Effector memory CD4-positive, alpha-beta T cell (primary cell): Measurements from ENCODE around the gene CCDC185.
"Not testable (repeated sequence)": the region's sequence is repeated elsewhere in the genome, so short reads cannot be mapped to it uniquely, and the experiment has no call there.

Experiments used
- DNase-seq, 3 donors: peaks; one replicate each; pipeline ENCODE4 v3.0.0-alpha.2; 2020
- H3K27ac ChIP-seq: 2 replicates; pipeline ENCODE4 v1.7.0; 2013; ENCODE audit warnings: mild to moderate bottlenecking, low read length, moderate library complexity; ENCODE audit not compliant: insufficient read depth, poor library complexity, severe bottlenecking
- H3K27me3 ChIP-seq: replicated peaks from 2 replicates; pipeline ENCODE4 v1.7.0; 2013; ENCODE audit warnings: mild to moderate bottlenecking, low read length; ENCODE audit not compliant: insufficient read depth, control insufficient read depth, poor library complexity, severe bottlenecking
- H3K36me3 ChIP-seq: 2 replicates; pipeline ENCODE4 v1.7.0; 2013; ENCODE audit warnings: mild to moderate bottlenecking, low read length, moderate library complexity; ENCODE audit not compliant: control insufficient read depth, insufficient read depth
- H3K4me1 ChIP-seq: 2 replicates; pipeline ENCODE4 v1.7.0; 2013; ENCODE audit warnings: low read length, mild to moderate bottlenecking; ENCODE audit not compliant: control insufficient read depth, insufficient read depth, poor library complexity, severe bottlenecking
- H3K4me3 ChIP-seq: 2 replicates; pipeline ENCODE4 v1.7.0; 2013; ENCODE audit warnings: low read length, low read depth, mild to moderate bottlenecking; ENCODE audit not compliant: insufficient read depth, poor library complexity, severe bottlenecking
- H3K9me3 ChIP-seq: 2 replicates; pipeline ENCODE4 v1.7.0; 2013; ENCODE audit warnings: mild to moderate bottlenecking, low read length, moderate library complexity; ENCODE audit not compliant: control insufficient read depth

The CCDC185 gene

GRCh38 chr1:223390618-223391017 is 2.6 kb upstream of the CCDC185 start:
- H3K27me3 ChIP-seq = no peaks in the 10 kb centered on the region
- H3K27ac ChIP-seq = no peak overlapping the region
- H3K4me3 ChIP-seq = no peak overlapping the region
- no peak for DNase-seq
- H3K4me1 ChIP-seq = peaks cover 8% of the 10 kb centered on the region
- no peaks in the 10 kb centered on the region for H3K36me3 ChIP-seq
- no peaks in the 10 kb centered on the region for H3K9me3 ChIP-seq

- Histone ChIP-seq H3K4me3 (no peak overlapping the region), H3K27me3 (no peaks in the 10 kb centered on the region), H3K4me1 (peaks cover 8% of the 10 kb centered on the region), H3K36me3 (no peaks in the 10 kb centered on the region), H3K27ac (no peak overlapping the region), H3K9me3 (no peaks in the 10 kb centered on the region)
- no peak for DNase-seq
Measured at GRCh38 chr1:223394242-223394641, 1.0 kb downstream of the CCDC185 start.

- Histone ChIP-seq H3K27me3 (no peaks in the 10 kb centered on the region), H3K27ac (no peak overlapping the region), H3K9me3 (no peaks in the 10 kb centered on the region), H3K4me1 (peaks cover 8% of the 10 kb centered on the region), H3K4me3 (no peak overlapping the region), H3K36me3 (no peaks in the 10 kb centered on the region)
- no peak for DNase-seq
Measured at GRCh38 chr1:223394706-223395105, 1.5 kb downstream of the CCDC185 start.

- H3K4me3 ChIP-seq, H3K27me3 ChIP-seq, DNase-seq, H3K36me3 ChIP-seq, H3K4me1 ChIP-seq, H3K9me3 ChIP-seq, H3K27ac ChIP-seq: not testable (repeated sequence)
Measured at GRCh38 chr1:223399393-223399792, 6.2 kb downstream of the CCDC185 start.

GRCh38 chr1:223401873-223402789 is 8.9 kb downstream of the CCDC185 start:
- H3K27me3 ChIP-seq = no peaks in the 10 kb centered on the region
- DNase-seq = no peak
- no peak overlapping the region for H3K27ac ChIP-seq
- H3K9me3 ChIP-seq = no peaks in the 10 kb centered on the region
- no peak overlapping the region for H3K4me3 ChIP-seq
- no peaks in the 10 kb centered on the region for H3K36me3 ChIP-seq
- no peaks in the 10 kb centered on the region for H3K4me1 ChIP-seq

- H3K27ac ChIP-seq = no peak overlapping the region
- H3K4me3 ChIP-seq = no peak overlapping the region
- no peaks in the 10 kb centered on the region for H3K9me3 ChIP-seq
- no peaks in the 10 kb centered on the region for H3K4me1 ChIP-seq
- H3K36me3 ChIP-seq = no peaks in the 10 kb centered on the region
- DNase-seq = no peak
- H3K27me3 ChIP-seq = no peaks in the 10 kb centered on the region
Measured at GRCh38 chr1:223402790-223403142, 9.6 kb downstream of the CCDC185 start.

- Histone ChIP-seq H3K27me3 (no peaks in the 10 kb centered on the region), H3K4me3 (no peak overlapping the region), H3K27ac (no peak overlapping the region), H3K4me1 (no peaks in the 10 kb centered on the region), H3K36me3 (no peaks in the 10 kb centered on the region), H3K9me3 (no peaks in the 10 kb centered on the region)
- no peak for DNase-seq
Measured at GRCh38 chr1:223403184-223403815, 10.1 kb downstream of the CCDC185 start.

- no peaks in the 10 kb centered on the region for H3K4me1 ChIP-seq
- no peaks in the 10 kb centered on the region for H3K36me3 ChIP-seq
- H3K4me3 ChIP-seq = no peak overlapping the region
- no peaks in the 10 kb centered on the region for H3K27me3 ChIP-seq
- H3K27ac ChIP-seq = no peak overlapping the region
- no peak for DNase-seq
- no peaks in the 10 kb centered on the region for H3K9me3 ChIP-seq
Measured at GRCh38 chr1:223405507-223405906, 12.3 kb downstream of the CCDC185 start.

GRCh38 chr1:223410036-223410435 is 16.8 kb downstream of the CCDC185 start:
- no peaks in the 10 kb centered on the region for H3K36me3 ChIP-seq
- DNase-seq = no peak
- no peaks in the 10 kb centered on the region for H3K4me1 ChIP-seq
- H3K27me3 ChIP-seq = no peaks in the 10 kb centered on the region
- no peak overlapping the region for H3K4me3 ChIP-seq
- no peaks in the 10 kb centered on the region for H3K9me3 ChIP-seq
- no peak overlapping the region for H3K27ac ChIP-seq

- H3K4me3 ChIP-seq = no peak overlapping the region
- no peak for DNase-seq
- no peaks in the 10 kb centered on the region for H3K4me1 ChIP-seq
- no peak overlapping the region for H3K27ac ChIP-seq
- no peaks in the 10 kb centered on the region for H3K36me3 ChIP-seq
- no peaks in the 10 kb centered on the region for H3K27me3 ChIP-seq
- no peaks in the 10 kb centered on the region for H3K9me3 ChIP-seq
Measured at GRCh38 chr1:223411309-223411708, 18.1 kb downstream of the CCDC185 start.
